ENCODE results near the gene RNF224. TPM values are rescaled to one million over a fixed set of nuclear protein-coding genes. Genes with fewer than 3 reads are reported as not detected.

The RNF224 gene
- total RNA-seq, 6 experiments from 2014 or later = not detected

GRCh38 chr9:137247135-137247915, 20.0 kb downstream of the RNF224 start:
- Histone ChIP-seq H3K27me3 (no peaks in the 10 kb centered on the region), H3K4me3 (no peak overlapping the region), H3K9me3 (no peaks in the 10 kb centered on the region), H3K4me1 (peaks cover 0 to 8% (median 6%) of the 10 kb centered on the region in 4 donors), H3K27ac (no peak overlapping the region), H3K36me3 (peaks cover 0 to 11% (median 6%) of the 10 kb centered on the region in 4 donors)
- no peak for DNase-seq
- 42% methylated on average over 8 of the region's 20 CpGs for WGBS (ENCODE audit: insufficient coverage, low coverage, low lambda C conversion rate, missing lambda C conversion rate)
- intact Hi-C loops (cut with DNase I) = no loop called here
- TF ChIP-seq, protein P1, sequence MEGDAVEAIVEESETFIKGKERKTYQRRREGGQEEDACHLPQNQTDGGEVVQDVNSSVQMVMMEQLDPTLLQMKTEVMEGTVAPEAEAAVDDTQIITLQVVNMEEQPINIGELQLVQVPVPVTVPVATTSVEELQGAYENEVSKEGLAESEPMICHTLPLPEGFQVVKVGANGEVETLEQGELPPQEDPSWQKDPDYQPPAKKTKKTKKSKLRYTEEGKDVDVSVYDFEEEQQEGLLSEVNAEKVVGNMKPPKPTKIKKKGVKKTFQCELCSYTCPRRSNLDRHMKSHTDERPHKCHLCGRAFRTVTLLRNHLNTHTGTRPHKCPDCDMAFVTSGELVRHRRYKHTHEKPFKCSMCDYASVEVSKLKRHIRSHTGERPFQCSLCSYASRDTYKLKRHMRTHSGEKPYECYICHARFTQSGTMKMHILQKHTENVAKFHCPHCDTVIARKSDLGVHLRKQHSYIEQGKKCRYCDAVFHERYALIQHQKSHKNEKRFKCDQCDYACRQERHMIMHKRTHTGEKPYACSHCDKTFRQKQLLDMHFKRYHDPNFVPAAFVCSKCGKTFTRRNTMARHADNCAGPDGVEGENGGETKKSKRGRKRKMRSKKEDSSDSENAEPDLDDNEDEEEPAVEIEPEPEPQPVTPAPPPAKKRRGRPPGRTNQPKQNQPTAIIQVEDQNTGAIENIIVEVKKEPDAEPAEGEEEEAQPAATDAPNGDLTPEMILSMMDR (IDR thresholded peaks at IDR 0.05) = no peak
- no peak for TF ChIP-seq POLR2A (IDR thresholded peaks at IDR 0.05)
- peak in 1 of 4 donors; percentile 36 for ATAC-seq

- Histone ChIP-seq H3K9me3 (no peaks in the 10 kb centered on the region), H3K4me1 (peaks cover 0 to 2% (median under 1%) of the 10 kb centered on the region in 4 donors), H3K27me3 (no peaks in the 10 kb centered on the region), H3K36me3 (peaks cover 0 to 8% (median 2%) of the 10 kb centered on the region in 4 donors), H3K4me3 (no peak overlapping the region), H3K27ac (no peak overlapping the region)
- DNase-seq (no peak), ATAC-seq (no peak)
- intact Hi-C loops (cut with DNase I) = no loop called here
- WGBS (ENCODE audit: insufficient coverage, low coverage, low lambda C conversion rate, missing lambda C conversion rate) = 81% methylated on average over 4 of the region's 6 CpGs
- TF ChIP-seq, protein P1 (IDR thresholded peaks at IDR 0.05) = no peak
- TF ChIP-seq POLR2A (IDR thresholded peaks at IDR 0.05) = no peak
These were observed 20.5 kb downstream of the RNF224 start for GRCh38 chr9:137247916-137248175.

DNA sequence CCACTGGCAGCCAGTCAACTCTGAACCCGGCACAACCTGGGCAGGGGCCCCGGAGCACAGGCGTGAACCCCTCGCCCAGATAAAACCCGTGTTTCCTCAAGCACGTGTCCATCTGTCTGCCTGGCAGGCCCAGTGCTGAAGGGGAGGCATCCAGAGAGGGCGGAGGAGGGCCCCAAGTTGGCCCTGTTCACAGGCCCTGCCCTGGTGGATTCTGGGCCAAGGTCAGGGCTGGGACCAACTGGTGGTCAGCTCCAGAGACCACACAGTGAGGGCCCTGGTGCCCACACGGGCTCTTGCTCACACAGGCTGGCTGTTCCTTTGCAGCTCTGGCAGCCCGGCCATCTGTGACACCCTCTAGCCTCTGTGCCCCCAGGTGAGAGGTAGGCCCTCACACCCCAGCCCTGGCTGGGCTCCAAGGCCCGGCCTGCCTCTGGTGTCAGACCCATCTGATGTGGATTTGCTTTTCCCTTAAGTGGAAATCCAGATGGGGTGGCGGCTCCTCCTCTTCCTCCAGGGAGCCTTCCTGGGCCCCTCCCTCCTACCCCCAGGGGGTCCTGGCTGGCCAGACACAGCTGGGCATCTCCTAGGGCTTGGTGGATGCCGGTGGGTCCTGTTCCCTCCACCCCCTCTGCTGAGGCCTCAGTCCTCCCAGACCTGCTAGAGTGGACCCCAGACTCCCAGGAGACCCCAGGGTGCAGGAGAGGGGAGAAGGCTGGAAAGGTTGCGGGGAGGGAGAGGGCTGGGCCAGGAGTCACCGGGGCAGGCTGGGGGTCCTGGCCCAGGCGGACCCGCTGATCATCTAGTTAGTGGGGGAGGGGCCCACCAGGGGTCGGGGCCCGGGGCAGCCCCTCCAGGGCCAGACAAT, 23.3 kb downstream of the RNF224 start:
- ATAC-seq = no peak
- H3K4me3 ChIP-seq = no peak overlapping the region
- TF ChIP-seq, protein P1 (IDR thresholded peaks at IDR 0.05) = no peak
- TF ChIP-seq POLR2A (IDR thresholded peaks at IDR 0.05) = no peak
- H3K4me1 ChIP-seq = peaks cover 0 to 5% (median 0%) of the 10 kb centered on the region in 4 donors
- DNase-seq = no peak
- H3K9me3 ChIP-seq = no peaks in the 10 kb centered on the region
- 46% methylated on average over 10 of the region's 18 CpGs for WGBS (ENCODE audit: insufficient coverage, low coverage, low lambda C conversion rate, missing lambda C conversion rate)
- intact Hi-C loops (cut with DNase I) = no loop called here
- no peaks in the 10 kb centered on the region for H3K36me3 ChIP-seq
- H3K27ac ChIP-seq = no peak overlapping the region
- H3K27me3 ChIP-seq = no peaks in the 10 kb centered on the region

DNA sequence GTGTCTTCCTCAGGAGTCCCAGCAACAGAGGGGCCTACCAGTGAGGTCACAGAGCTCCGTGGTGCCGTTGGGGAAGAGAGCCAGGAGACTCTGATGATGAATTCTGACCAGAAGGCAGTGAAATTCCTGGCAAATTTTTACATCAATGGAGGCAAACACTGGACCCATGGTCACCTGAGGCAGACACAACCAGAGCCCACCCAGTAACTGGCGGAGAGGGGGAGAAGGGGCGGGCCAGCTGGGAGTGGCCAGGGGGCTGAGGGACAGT, 23.8 kb downstream of the RNF224 start, which contains the start of gene STPG3:
Gene STPG3, plus strand, starts transcription at position 93 of the 268 bp plus-strand sequence. Its CDS starts 1 bp downstream, at position 94.
- Histone ChIP-seq H3K36me3 (no peaks in the 10 kb centered on the region), H3K27ac (no peak within 1 kb of the TSS), H3K4me3 (no peak within 1 kb of the TSS), H3K4me1 (peaks cover 0 to 7% (median 2%) of the 10 kb centered on the region in 4 donors), H3K9me3 (no peaks in the 10 kb centered on the region), H3K27me3 (no peaks in the 10 kb centered on the region)
- intact Hi-C loops (cut with DNase I) = no loop called here
- no peak for DNase-seq
- 82% methylated on average over 3 of the region's 4 CpGs for WGBS (ENCODE audit: insufficient coverage, low coverage, low lambda C conversion rate, missing lambda C conversion rate)
- TF ChIP-seq, protein P1 (IDR thresholded peaks at IDR 0.05) = no peak
- TF ChIP-seq POLR2A (IDR thresholded peaks at IDR 0.05) = no peak
- ATAC-seq = no peak
